Subcutaneous adipose tissue (tissue), 4 donors: ENCODE results near the gene ZNG1F. TPM values are rescaled to one million over a fixed set of nuclear protein-coding genes. Genes with fewer than 3 reads are reported as not detected.
"Not testable (repeated sequence)": the region's sequence is repeated elsewhere in the genome, so short reads cannot be mapped to it uniquely, and the experiment has no call there.

Source experiments
- CTCF ChIP-seq: fragments of 450-650 bp; IDR thresholded peaks from one replicate; pipeline ENCODE4 v1.5.1; 2016; ENCODE audit warnings: low read depth, mild to moderate bottlenecking, control low read depth, antibody characterized with exemption, moderate library complexity
- small RNA-seq: library from RNA; depleted of rRNA; stranded (forward); fragments of <200 nt; gene quantifications from one replicate; pipeline ENCODE3, GENCODE V24; 2016
- total RNA-seq, 4 donors: library from RNA; depleted of rRNA; stranded (reverse); fragments of >200 nt; gene quantifications; one replicate each; pipeline ENCODE4 v1.1.0, GENCODE V29; 2016

Gene ZNG1F
- total RNA-seq: 10 to 100 TPM in 3 of 4 donors, 1 to 10 TPM in 1; 8.6 to 14.5 (median 12.1) TPM

- TF ChIP-seq CTCF: not testable (repeated sequence)
These were observed at the start of gene ZNG1F for GRCh38 chr9:41189217-41189616. Gene ZNG1F (minus strand): TSS chr9:41189317. CDS start chr9:41189258, 59 bp downstream.

DNA sequence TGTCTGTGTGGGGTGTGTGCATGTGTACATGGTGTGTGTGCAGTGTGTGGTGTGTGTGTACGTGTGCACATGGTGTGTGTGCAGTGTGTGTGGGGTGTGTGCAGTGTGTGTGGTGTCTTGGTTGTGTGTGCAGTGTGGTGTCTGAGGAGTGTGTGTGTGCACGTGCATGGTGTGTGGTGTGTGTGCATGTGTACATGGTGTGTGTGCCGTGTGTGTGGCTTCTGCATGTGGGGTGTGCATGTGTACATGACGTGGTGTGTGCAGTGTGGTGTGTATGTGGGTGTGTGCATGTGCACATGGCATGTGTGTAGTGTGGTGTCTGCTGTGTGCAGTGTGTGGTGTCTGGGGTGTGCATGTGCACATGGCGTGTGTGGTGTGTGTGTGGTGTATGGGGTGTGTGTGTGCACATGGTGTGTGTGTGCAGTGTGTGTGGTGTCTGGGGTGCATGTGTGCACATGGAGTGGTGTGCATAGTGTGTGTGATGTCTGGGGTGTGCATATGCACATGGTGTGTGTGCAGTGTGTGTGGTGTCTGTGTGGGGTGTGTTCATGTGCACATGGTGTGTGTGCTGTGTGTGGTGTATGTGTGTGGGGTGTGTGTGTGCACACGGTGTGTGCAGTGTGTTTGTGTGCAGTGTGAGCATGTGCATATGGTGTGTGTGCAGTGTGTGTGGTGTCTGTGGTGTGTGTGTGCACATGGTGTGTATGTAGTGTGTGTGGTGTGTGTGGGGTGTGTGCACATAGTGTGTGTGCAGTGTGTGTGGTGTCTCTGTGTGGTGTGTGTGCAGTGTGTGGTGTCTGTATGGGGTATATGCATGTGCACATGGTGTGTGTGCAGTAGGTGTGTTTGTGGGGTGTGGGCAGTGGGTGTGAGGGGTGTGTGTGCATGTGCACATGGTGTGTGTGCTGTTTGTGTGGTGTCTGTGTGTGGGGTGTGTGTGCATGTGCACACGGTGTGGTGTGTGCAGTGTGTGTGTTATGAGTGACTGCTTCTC lies 40.6 kb upstream of the ZNG1F start:
- no peak for TF ChIP-seq CTCF

DNA sequence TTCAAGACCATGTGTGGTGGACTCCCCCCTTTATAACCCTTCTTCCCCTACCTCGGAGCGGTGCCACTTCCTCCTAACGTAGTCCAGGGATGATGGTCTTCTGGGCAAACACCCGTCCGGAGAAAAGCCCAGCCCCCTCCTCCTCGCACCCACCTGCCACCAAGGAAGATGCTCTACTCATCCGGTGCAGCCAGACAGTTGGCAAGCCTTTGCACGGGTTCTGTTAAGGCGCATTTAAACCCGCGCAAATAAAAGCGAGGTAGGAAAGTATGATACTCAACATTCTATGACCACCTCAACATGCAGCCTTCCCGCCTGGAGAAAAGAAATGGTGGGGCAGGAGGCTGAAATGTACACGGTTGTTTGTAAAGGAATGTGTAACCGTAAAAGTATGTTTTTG lies 60.5 kb downstream of the ZNG1F start, which contains the start of gene FOXD4L6:
FOXD4L6 (minus strand) TSS at position 101 of the 400 bp plus-strand sequence. CDS start 298 bp downstream, outside the sequence.
- TF ChIP-seq CTCF: not testable (repeated sequence)

Small RNAs within 50 kb of the gene (small RNA-seq; reads per million reads assigned to genes)
- gene MIR4477A (not detected), gene RNA5SP530 (not detected)

Other genes starting within 250 kb of the ZNG1F start
- gene FOXD4L6, start 60.6 kb downstream of the ZNG1F start, total RNA-seq: not detected